ENCODE data around the gene GTF2A1L.

GRCh38 chr2:48693066-48693465 lies 75.4 kb downstream of the GTF2A1L start:
- TF ChIP-seq EZH2phosphoT487 (conservative IDR thresholded peaks at IDR 0.05; ENCODE audit: low read length) = no peak
- no peak for TF ChIP-seq CTCF (IDR thresholded peaks at IDR 0.05; ENCODE audit: insufficient read depth, low read length, poor library complexity, severe bottlenecking)

All from SU-DHL-6 (cell line).